SK-N-SH treated with all-trans-retinoic acid at 6 μM for 48 hours (cell line): Measurements from ENCODE around the gene EIF4H.

Experiments used
- ATAC-seq: fragments of 200-7000 bp; cut with Tn5 transposase; 3 replicates; pipeline ENCODE4 v1.9.1; 2020; ENCODE audit warnings: mild to moderate bottlenecking, moderate library complexity
- BACH2 ChIP-seq: fragments of 250-450 bp; sonication (Bioruptor Pico); IDR thresholded peaks from 2 replicates; pipeline ENCODE4 v1.9.0; 2021; ENCODE audit warnings: mild to moderate bottlenecking, borderline replicate concordance
- CREB5 ChIP-seq: fragments of 250-450 bp; sonication (Bioruptor Pico); IDR thresholded peaks from 2 replicates; pipeline ENCODE4 v1.5.1; 2020; ENCODE audit warnings: low read depth, mild to moderate bottlenecking, moderate library complexity
- CSDC2 ChIP-seq: fragments of 250-450 bp; sonication (Bioruptor Pico); IDR thresholded peaks from 2 replicates; pipeline ENCODE4 v1.5.0; 2020; ENCODE audit warnings: mild to moderate bottlenecking, moderate library complexity
- CSRNP3 ChIP-seq: fragments of 250-450 bp; sonication (Bioruptor Pico); IDR thresholded peaks from 2 replicates; pipeline ENCODE4 v1.5.1; 2021; ENCODE audit warnings: mild to moderate bottlenecking, moderate library complexity
- ESRRG ChIP-seq: fragments of 250-450 bp; sonication (Bioruptor Pico); IDR thresholded peaks from 2 replicates; pipeline ENCODE4 v1.6.1; 2021; ENCODE audit warnings: mild to moderate bottlenecking
- GLIS3 ChIP-seq: fragments of 250-450 bp; sonication (Bioruptor Pico); IDR thresholded peaks from 2 replicates; pipeline ENCODE4 v1.5.0; 2020; ENCODE audit warnings: mild to moderate bottlenecking, moderate library complexity
- ISL1 ChIP-seq: fragments of 250-450 bp; sonication (Bioruptor Pico); IDR thresholded peaks from 2 replicates; pipeline ENCODE4 v2.1.2; 2022; ENCODE audit warnings: mild to moderate bottlenecking, moderate library complexity
- OSR1 ChIP-seq: fragments of 250-450 bp; sonication (Bioruptor Pico); IDR thresholded peaks from 2 replicates; pipeline ENCODE4 v1.8.0; 2022; ENCODE audit warnings: moderate library complexity, mild to moderate bottlenecking, inconsistent platforms
- PATZ1 ChIP-seq: fragments of 250-450 bp; sonication (Bioruptor Pico); IDR thresholded peaks from 2 replicates; pipeline ENCODE4 v1.8.0; 2020; ENCODE audit warnings: mild to moderate bottlenecking, moderate library complexity, borderline replicate concordance
- POU6F1 ChIP-seq: fragments of 250-450 bp; sonication (Bioruptor Pico); IDR thresholded peaks from 2 replicates; pipeline ENCODE4 v1.8.0; 2021; ENCODE audit warnings: low read depth, mild to moderate bottlenecking, moderate library complexity, borderline replicate concordance
- PPARA ChIP-seq: fragments of 250-450 bp; sonication (Bioruptor Pico); IDR thresholded peaks from 2 replicates; pipeline ENCODE4 v1.5.0; 2020; ENCODE audit warnings: mild to moderate bottlenecking, borderline replicate concordance
- RARB ChIP-seq: fragments of 250-450 bp; sonication (Bioruptor Pico); IDR thresholded peaks from 2 replicates; pipeline ENCODE4 v1.8.0; 2021; ENCODE audit warnings: mild to moderate bottlenecking, moderate library complexity
- TCF4 ChIP-seq: fragments of 250-450 bp; sonication (Bioruptor Pico); IDR thresholded peaks from 2 replicates; pipeline ENCODE4 v1.8.0; 2021; ENCODE audit warnings: mild to moderate bottlenecking, moderate library complexity, borderline replicate concordance
- TOX ChIP-seq: fragments of 250-450 bp; sonication (Bioruptor Pico); IDR thresholded peaks from 2 replicates; pipeline ENCODE4 v1.8.0; 2021; ENCODE audit warnings: mild to moderate bottlenecking, moderate library complexity, borderline replicate concordance
- TSHZ2 ChIP-seq: fragments of 250-450 bp; sonication (Bioruptor Pico); IDR thresholded peaks from 2 replicates; pipeline ENCODE4 v1.5.0; 2020; ENCODE audit warnings: mild to moderate bottlenecking, moderate library complexity
- ZFP3 ChIP-seq: fragments of 250-450 bp; sonication (Bioruptor Pico); IDR thresholded peaks from 2 replicates; pipeline ENCODE4 v1.5.0; 2020; ENCODE audit warnings: mild to moderate bottlenecking, moderate library complexity
- ZFP30 ChIP-seq: fragments of 450-650 bp; formaldehyde crosslinking; IDR thresholded peaks from 2 replicates; pipeline ENCODE4 v1.5.0; 2022; ENCODE audit warnings: mild to moderate bottlenecking, moderate library complexity
- ZNF565 ChIP-seq: fragments of 450-650 bp; formaldehyde crosslinking; conservative IDR thresholded peaks from 2 replicates; pipeline ENCODE4 v1.5.0; 2020; ENCODE audit warnings: low read depth, mild to moderate bottlenecking, moderate library complexity
- ZNF70 ChIP-seq: fragments of 450-650 bp; formaldehyde crosslinking; IDR thresholded peaks from 2 replicates; pipeline ENCODE4 v1.5.0; 2020; ENCODE audit warnings: mild to moderate bottlenecking, moderate library complexity
- ZNF8 ChIP-seq: fragments of 450-650 bp; formaldehyde crosslinking; IDR thresholded peaks from 2 replicates; pipeline ENCODE4 v1.5.0; 2020; ENCODE audit warnings: mild to moderate bottlenecking, moderate library complexity

The EIF4H gene

GRCh38 chr7:74218343-74218698 lies 44.2 kb downstream of the EIF4H start (continued):
- TF ChIP-seq TSHZ2 (CRISPR knock-in tag) = no peak
- no peak for TF ChIP-seq GLIS3
- TF ChIP-seq ZFP30 (CRISPR knock-in tag) = no peak
- TF ChIP-seq TCF4 (CRISPR knock-in tag) = no peak
- TF ChIP-seq PPARA (CRISPR knock-in tag) = no peak
- TF ChIP-seq TOX = no peak
- no peak for TF ChIP-seq OSR1 (CRISPR knock-in tag)
- no peak for TF ChIP-seq ESRRG (CRISPR knock-in tag)
- TF ChIP-seq BACH2 (CRISPR knock-in tag) = no peak
- no peak for TF ChIP-seq RARB (CRISPR knock-in tag)
- TF ChIP-seq ZNF70 = no peak
- TF ChIP-seq ZNF8 = no peak
- TF ChIP-seq, all 23 proteins: peak for 0

- TF ChIP-seq PPARA (CRISPR knock-in tag) (no peak), POU6F1 (no peak), ZNF565 (no peak), BACH2 (CRISPR knock-in tag) (no peak), ZFP3 (CRISPR knock-in tag) (no peak), CSRNP3 (no peak), OSR1 (CRISPR knock-in tag) (no peak), ISL1 (CRISPR knock-in tag) (no peak), ZNF8 (no peak), PATZ1 (CRISPR knock-in tag) (no peak), ESRRG (CRISPR knock-in tag) (no peak), CREB5 (CRISPR knock-in tag) (no peak), TSHZ2 (CRISPR knock-in tag) (no peak)
These were observed 45.3 kb downstream of the EIF4H start for GRCh38 chr7:74219416-74219815.

GRCh38 chr7:74220229-74220628 lies 46.1 kb downstream of the EIF4H start:
- TF ChIP-seq CSDC2 (CRISPR knock-in tag) = no peak
- peak; percentile 4; the same call in 1 of the 3 replicates for ATAC-seq

More at GRCh38 chr7:74219416-74219815, 45.3 kb downstream of the EIF4H start:
- ATAC-seq = peak; percentile 3; the same call in 2 of the 3 replicates
